Mesenchymal stem cell (in vitro differentiated cells and primary cell): ENCODE results near the gene EIF4EBP3.
A peak's percentile ranks its signal among the peaks of the same experiment; 100 is the strongest.

Experiments used
- DNase-seq: peaks from one replicate; pipeline ENCODE4 v3.0.0-alpha.2; 2013
- H2AFZ ChIP-seq: one replicate; pipeline ENCODE4 v1.6.1; 2013; ENCODE audit warnings: low read depth, mild to moderate bottlenecking, control low read depth, inconsistent platforms, low read length, moderate library complexity
- H2AK5ac ChIP-seq: 2 replicates; pipeline ENCODE4 v1.6.1; 2013; ENCODE audit warnings: low read length, moderate library complexity, mild to moderate bottlenecking, inconsistent platforms; ENCODE audit not compliant: severe bottlenecking
- H2BK120ac ChIP-seq: one replicate; pipeline ENCODE4 v1.6.1; 2013; ENCODE audit warnings: low read depth, mild to moderate bottlenecking, inconsistent platforms, low read length, moderate library complexity
- H2BK12ac ChIP-seq, 2 experiments: one replicate each; pipeline ENCODE4 v1.6.1; 2013; ENCODE audit warnings: inconsistent platforms in 2 of 2, low read length in 2 of 2, mild to moderate bottlenecking in 2 of 2, moderate library complexity in 2 of 2, control low read depth in 1 of 2
- H2BK15ac ChIP-seq: one replicate; pipeline ENCODE4 v1.6.1; 2013; ENCODE audit warnings: mild to moderate bottlenecking, low read depth, inconsistent platforms; ENCODE audit not compliant: poor library complexity, severe bottlenecking
- H2BK5ac ChIP-seq: 2 replicates; pipeline ENCODE4 v1.6.1; 2013; ENCODE audit warnings: low read depth, mild to moderate bottlenecking, low read length, control low read depth, inconsistent platforms; ENCODE audit not compliant: poor library complexity, severe bottlenecking
- H3K14ac ChIP-seq, 2 experiments: one replicate each; pipeline ENCODE4 v1.6.1; 2013; ENCODE audit warnings: inconsistent platforms in 2 of 2, low read length in 2 of 2, control low read depth in 1 of 2, mild to moderate bottlenecking in 1 of 2, moderate library complexity in 1 of 2
- H3K18ac ChIP-seq, 2 experiments: one replicate each; pipeline ENCODE4 v1.6.1; 2013; ENCODE audit warnings: inconsistent platforms in 2 of 2, low read length in 2 of 2, control low read depth in 1 of 2, low read depth in 1 of 2, mild to moderate bottlenecking in 1 of 2
- H3K23ac ChIP-seq, 2 experiments: one replicate each; pipeline ENCODE4 v1.6.1; 2013; ENCODE audit warnings: inconsistent platforms in 2 of 2, low read length in 2 of 2, mild to moderate bottlenecking in 2 of 2, moderate library complexity in 2 of 2, control low read depth in 1 of 2
- H3K27ac ChIP-seq: 2 replicates; pipeline ENCODE4 v1.5.1; 2013; ENCODE audit warnings: mild to moderate bottlenecking, moderate library complexity, low read length, control low read depth, inconsistent platforms; ENCODE audit not compliant: poor library complexity, severe bottlenecking
- H3K27me3 ChIP-seq, 2 experiments: 2 replicates each; pipeline versions ENCODE4 v1.6.1 to v1.7.0; 2013; ENCODE audit warnings: low read length in 2 of 2, mild to moderate bottlenecking in 2 of 2, moderate library complexity in 2 of 2, control low read depth in 1 of 2, inconsistent platforms in 1 of 2; ENCODE audit not compliant: control insufficient read depth in 1 of 2, insufficient read depth in 1 of 2
- H3K36me3 ChIP-seq, 2 experiments: 2 replicates each; pipeline versions ENCODE4 v1.6.1 to v1.7.0; 2013; ENCODE audit warnings: low read length in 2 of 2, control low read depth in 1 of 2, inconsistent platforms in 1 of 2, low read depth in 1 of 2, mild to moderate bottlenecking in 1 of 2; ENCODE audit not compliant: insufficient read depth in 2 of 2, control insufficient read depth in 1 of 2
- H3K4ac ChIP-seq, 2 experiments: one replicate each; pipeline ENCODE4 v1.6.1; 2013; ENCODE audit warnings: inconsistent platforms in 2 of 2, low read length in 2 of 2, mild to moderate bottlenecking in 2 of 2, moderate library complexity in 2 of 2, control low read depth in 1 of 2, low read depth in 1 of 2
- H3K4me1 ChIP-seq: 2 replicates; pipeline ENCODE4 v1.6.1; 2013; ENCODE audit warnings: low read depth, low read length, control low read depth; ENCODE audit not compliant: control insufficient read depth, insufficient read depth
- H3K4me2 ChIP-seq: 2 replicates; pipeline ENCODE4 v1.6.1; 2013; ENCODE audit warnings: low read length, mild to moderate bottlenecking, inconsistent platforms; ENCODE audit not compliant: poor library complexity, severe bottlenecking
- H3K4me3 ChIP-seq, 2 experiments: 2 replicates each; pipeline versions ENCODE4 v1.5.1 to v1.7.0; 2013; ENCODE audit warnings: low read length in 2 of 2, mild to moderate bottlenecking in 2 of 2, control low read depth in 1 of 2, low read depth in 1 of 2; ENCODE audit not compliant: insufficient read depth in 1 of 2
- H3K79me1 ChIP-seq: replicated peaks from 2 replicates; pipeline ENCODE4 v1.6.1; 2013; ENCODE audit warnings: mild to moderate bottlenecking, control low read depth, low read length, inconsistent platforms; ENCODE audit not compliant: poor library complexity, severe bottlenecking
- H3K9ac ChIP-seq: 2 replicates; pipeline ENCODE4 v1.7.0; 2013; ENCODE audit warnings: mild to moderate bottlenecking, low read length, moderate library complexity
- H3K9me3 ChIP-seq: 2 replicates; pipeline ENCODE4 v1.7.0; 2013; ENCODE audit warnings: mild to moderate bottlenecking, low read length; ENCODE audit not compliant: control insufficient read depth
- H4K8ac ChIP-seq: one replicate; pipeline ENCODE4 v1.6.1; 2013; ENCODE audit warnings: inconsistent platforms, mild to moderate bottlenecking, low read length, moderate library complexity
- H4K91ac ChIP-seq: one replicate; pipeline ENCODE4 v1.6.1; 2013; ENCODE audit warnings: mild to moderate bottlenecking, low read length, inconsistent platforms
- WGBS: methylation state at CpG from one replicate; pipeline ENCODE4 v1.1.7; 2013; ENCODE audit warnings: mixed read lengths; 5-methylcytosine and 5-hydroxymethylcytosine counted together

Gene EIF4EBP3

DNA sequence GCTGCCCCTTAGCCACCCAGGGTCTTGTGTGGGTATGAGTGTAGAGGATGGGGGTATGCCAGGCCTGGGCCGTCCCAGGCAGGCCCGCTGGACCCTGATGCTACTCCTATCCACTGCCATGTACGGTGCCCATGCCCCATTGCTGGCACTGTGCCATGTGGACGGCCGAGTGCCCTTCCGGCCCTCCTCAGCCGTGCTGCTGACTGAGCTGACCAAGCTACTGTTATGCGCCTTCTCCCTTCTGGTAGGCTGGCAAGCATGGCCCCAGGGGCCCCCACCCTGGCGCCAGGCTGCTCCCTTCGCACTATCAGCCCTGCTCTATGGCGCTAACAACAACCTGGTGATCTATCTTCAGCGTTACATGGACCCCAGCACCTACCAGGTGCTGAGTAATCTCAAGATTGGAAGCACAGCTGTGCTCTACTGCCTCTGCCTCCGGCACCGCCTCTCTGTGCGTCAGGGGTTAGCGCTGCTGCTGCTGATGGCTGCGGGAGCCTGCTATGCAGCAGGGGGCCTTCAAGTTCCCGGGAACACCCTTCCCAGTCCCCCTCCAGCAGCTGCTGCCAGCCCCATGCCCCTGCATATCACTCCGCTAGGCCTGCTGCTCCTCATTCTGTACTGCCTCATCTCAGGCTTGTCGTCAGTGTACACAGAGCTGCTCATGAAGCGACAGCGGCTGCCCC lies 19.8 kb downstream of the EIF4EBP3 start:
- Histone ChIP-seq H3K79me1 (peaks cover 46% of the 10 kb centered on the region), H3K27me3 (no peaks in the 10 kb centered on the region), H3K4me2 (no peak overlapping the region), H4K8ac (no peak overlapping the region), H3K36me3 (peaks cover 34 to 44% of the 10 kb centered on the region in 2 experiments), H2AK5ac (no peak overlapping the region), H2AFZ (no peak overlapping the region), H2BK15ac (peak overlapping the region; percentile 26), H3K14ac (no peak overlapping the region), H3K4ac (no peak overlapping the region), H2BK12ac (no peak overlapping the region), H3K9me3 (no peaks in the 10 kb centered on the region), H3K27ac (no peak overlapping the region), H3K4me3 (no peak overlapping the region), H4K91ac (no peak overlapping the region), H3K18ac (no peak overlapping the region), H2BK5ac (no peak overlapping the region), H3K23ac (no peak overlapping the region), H2BK120ac (no peak overlapping the region), H3K9ac (no peak overlapping the region), H3K4me1 (peaks cover 26% of the 10 kb centered on the region)
- 97% methylated on average over 22 of the region's 22 CpGs for WGBS
- no peak for DNase-seq

- Histone ChIP-seq H2AFZ (no peak overlapping the region), H3K4ac (no peak overlapping the region), H3K36me3 (peaks cover 34 to 42% of the 10 kb centered on the region in 2 experiments), H3K79me1 (peaks cover 43% of the 10 kb centered on the region), H3K9ac (no peak overlapping the region), H2BK5ac (no peak overlapping the region), H2BK15ac (peak overlapping the region; percentile 26), H3K4me3 (no peak overlapping the region), H2BK12ac (no peak overlapping the region), H2BK120ac (no peak overlapping the region), H3K18ac (no peak overlapping the region), H3K27ac (no peak overlapping the region), H2AK5ac (no peak overlapping the region), H3K4me1 (peaks cover 26% of the 10 kb centered on the region), H3K27me3 (no peaks in the 10 kb centered on the region), H3K14ac (no peak overlapping the region), H4K91ac (no peak overlapping the region), H3K9me3 (no peaks in the 10 kb centered on the region), H3K23ac (no peak overlapping the region), H4K8ac (no peak overlapping the region), H3K4me2 (no peak overlapping the region)
- DNase-seq, result no peak
- WGBS, result 98% methylated on average over 12 of the region's 13 CpGs
Observed at GRCh38 chr5:140567871-140568270, 20.4 kb downstream of the EIF4EBP3 start.

DNA sequence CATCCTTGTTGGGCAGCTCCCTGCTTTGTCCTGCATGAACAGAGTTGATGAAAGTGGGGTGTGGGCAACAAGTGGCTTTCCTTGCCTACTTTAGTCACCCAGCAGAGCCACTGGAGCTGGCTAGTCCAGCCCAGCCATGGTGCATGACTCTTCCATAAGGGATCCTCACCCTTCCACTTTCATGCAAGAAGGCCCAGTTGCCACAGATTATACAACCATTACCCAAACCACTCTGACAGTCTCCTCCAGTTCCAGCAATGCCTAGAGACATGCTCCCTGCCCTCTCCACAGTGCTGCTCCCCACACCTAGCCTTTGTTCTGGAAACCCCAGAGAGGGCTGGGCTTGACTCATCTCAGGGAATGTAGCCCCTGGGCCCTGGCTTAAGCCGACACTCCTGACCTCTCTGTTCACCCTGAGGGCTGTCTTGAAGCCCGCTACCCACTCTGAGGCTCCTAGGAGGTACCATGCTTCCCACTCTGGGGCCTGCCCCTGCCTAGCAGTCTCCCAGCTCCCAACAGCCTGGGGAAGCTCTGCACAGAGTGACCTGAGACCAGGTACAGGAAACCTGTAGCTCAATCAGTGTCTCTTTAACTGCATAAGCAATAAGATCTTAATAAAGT lies 21.1 kb downstream of the EIF4EBP3 start:
- Histone ChIP-seq H3K27me3 (no peaks in the 10 kb centered on the region), H3K4me3 (no peak overlapping the region), H3K4ac (no peak overlapping the region), H2AK5ac (no peak overlapping the region), H3K9ac (peak overlapping the region; percentile 44), H3K23ac (no peak overlapping the region), H4K8ac (no peak overlapping the region), H3K14ac (no peak overlapping the region), H2BK120ac (no peak overlapping the region), H3K9me3 (no peaks in the 10 kb centered on the region), H2AFZ (no peak overlapping the region), H2BK5ac (no peak overlapping the region), H4K91ac (no peak overlapping the region), H3K79me1 (peaks cover 38% of the 10 kb centered on the region), H3K4me1 (peaks cover 23% of the 10 kb centered on the region), H2BK12ac (no peak overlapping the region), H3K4me2 (no peak overlapping the region), H2BK15ac (no peak overlapping the region), H3K27ac (no peak overlapping the region), H3K18ac (no peak overlapping the region), H3K36me3 (peaks cover 34 to 42% of the 10 kb centered on the region in 2 experiments)
- no peak for DNase-seq
- 94% methylated on average over 2 of the region's 2 CpGs for WGBS

DNA sequence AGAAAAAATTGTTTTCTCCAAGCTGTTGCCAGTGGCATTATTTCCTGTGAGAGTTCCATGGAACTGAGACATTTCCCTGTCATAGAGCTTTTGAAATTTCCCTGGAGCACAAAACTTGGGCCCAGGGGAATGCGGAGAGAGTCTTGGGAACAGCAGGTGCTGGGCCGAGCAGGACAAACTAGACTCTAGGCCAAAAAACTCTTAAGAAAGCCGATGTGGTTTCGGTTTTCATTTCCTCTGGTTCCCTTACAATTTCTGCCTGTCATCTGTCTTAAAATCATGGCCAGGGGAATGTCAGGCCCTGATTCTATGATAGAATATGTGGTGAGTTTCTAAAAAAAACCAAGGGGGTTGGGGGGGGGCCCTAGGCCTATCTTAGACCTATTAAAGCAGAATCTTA lies 21.7 kb downstream of the EIF4EBP3 start:
- Histone ChIP-seq H2AFZ (no peak overlapping the region), H2BK15ac (no peak overlapping the region), H3K14ac (no peak overlapping the region), H3K79me1 (peaks cover 33% of the 10 kb centered on the region), H4K8ac (no peak overlapping the region), H3K27me3 (no peaks in the 10 kb centered on the region), H4K91ac (no peak overlapping the region), H2AK5ac (no peak overlapping the region), H2BK12ac (no peak overlapping the region), H3K18ac (no peak overlapping the region), H3K4me1 (peaks cover 20% of the 10 kb centered on the region), H3K9ac (peak overlapping the region; percentile 44), H3K27ac (no peak overlapping the region), H3K4me2 (no peak overlapping the region), H2BK120ac (no peak overlapping the region), H3K36me3 (peaks cover 34 to 42% of the 10 kb centered on the region in 2 experiments), H2BK5ac (no peak overlapping the region), H3K4ac (no peak overlapping the region), H3K23ac (no peak overlapping the region), H3K4me3 (no peak overlapping the region), H3K9me3 (no peaks in the 10 kb centered on the region)
- DNase-seq, result no peak
- WGBS, result 87% methylated on average over 4 of the region's 4 CpGs
